ENCODE measurements around the gene EIF4G3.
"Not testable (repeated sequence)": the region's sequence is repeated elsewhere in the genome, so short reads cannot be mapped to it uniquely, and the experiment has no call there.

The EIF4G3 gene

DNA sequence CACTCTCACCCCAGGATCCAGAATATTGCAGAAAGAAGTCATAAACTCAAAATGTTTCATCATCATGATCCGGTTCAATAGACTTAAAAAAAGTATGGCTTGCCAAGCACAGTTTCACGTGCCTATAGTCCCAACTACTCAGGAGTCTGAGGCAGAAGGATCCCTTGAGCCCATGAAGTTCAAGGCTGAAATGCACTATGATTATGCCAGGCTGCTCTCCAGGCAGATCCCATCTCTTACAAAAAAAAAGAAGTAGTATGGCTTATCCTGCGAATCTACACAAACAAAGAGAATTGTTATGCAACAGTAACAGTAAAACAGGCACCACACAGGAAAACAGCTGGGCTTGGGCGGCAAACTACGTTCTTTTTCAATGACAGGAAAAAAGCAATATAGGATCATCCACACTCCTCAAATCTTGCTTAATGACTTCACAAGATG is 76.2 kb downstream of the EIF4G3 start:
- no peak for DNase-seq (ENCODE audit: low spot score)

DNA sequence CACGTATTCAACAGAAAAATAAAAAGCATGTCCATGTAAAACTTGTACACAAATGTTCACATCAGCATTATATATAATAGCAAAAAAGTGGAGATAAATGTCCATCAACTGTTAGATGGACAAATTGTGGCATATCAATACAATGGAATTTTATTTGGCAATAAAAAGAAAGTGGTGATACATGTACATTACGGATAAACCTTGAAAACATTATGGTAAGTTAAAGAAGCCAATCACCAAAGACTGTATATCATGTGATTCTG is 76.9 kb downstream of the EIF4G3 start:
- no peak for DNase-seq (ENCODE audit: low spot score)

DNA sequence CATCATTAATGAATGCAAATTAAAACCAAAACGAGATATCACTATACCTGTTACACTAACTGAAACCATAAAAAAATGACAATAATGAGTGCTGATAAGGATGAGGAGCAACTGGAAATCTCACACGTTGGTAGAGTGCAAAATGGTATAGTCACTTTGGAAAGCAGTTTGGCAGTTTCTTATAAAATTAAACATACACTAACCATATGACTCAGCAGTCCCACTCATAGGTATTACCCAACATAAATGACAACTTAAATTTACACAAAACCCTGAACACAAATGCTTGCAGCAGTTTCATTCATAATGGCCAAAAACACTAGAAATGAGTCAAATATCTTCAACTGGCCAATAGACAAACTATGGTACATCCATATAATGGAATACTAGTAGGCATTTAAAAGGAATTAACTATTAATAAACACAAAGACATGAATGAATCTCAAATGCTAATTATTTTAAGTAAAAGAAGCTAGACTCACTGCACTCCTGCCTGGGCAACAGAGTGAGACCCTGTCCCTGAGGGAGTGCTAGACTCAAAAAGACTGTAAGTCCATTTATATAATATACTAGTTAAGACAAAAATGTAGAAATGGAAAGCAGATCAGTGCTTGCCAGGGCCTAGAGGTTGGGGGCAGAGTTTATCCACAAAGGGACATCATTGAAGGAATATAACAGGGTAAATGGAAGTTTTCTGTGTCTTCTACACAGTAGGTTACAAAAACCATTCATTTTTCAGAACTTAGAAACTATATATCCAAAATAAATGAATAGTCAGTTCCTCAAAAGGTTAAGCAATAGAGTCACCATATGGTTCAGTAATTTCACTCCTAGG is 77.4 kb downstream of the EIF4G3 start:
- DNase-seq (ENCODE audit: low spot score), result no peak

DNA sequence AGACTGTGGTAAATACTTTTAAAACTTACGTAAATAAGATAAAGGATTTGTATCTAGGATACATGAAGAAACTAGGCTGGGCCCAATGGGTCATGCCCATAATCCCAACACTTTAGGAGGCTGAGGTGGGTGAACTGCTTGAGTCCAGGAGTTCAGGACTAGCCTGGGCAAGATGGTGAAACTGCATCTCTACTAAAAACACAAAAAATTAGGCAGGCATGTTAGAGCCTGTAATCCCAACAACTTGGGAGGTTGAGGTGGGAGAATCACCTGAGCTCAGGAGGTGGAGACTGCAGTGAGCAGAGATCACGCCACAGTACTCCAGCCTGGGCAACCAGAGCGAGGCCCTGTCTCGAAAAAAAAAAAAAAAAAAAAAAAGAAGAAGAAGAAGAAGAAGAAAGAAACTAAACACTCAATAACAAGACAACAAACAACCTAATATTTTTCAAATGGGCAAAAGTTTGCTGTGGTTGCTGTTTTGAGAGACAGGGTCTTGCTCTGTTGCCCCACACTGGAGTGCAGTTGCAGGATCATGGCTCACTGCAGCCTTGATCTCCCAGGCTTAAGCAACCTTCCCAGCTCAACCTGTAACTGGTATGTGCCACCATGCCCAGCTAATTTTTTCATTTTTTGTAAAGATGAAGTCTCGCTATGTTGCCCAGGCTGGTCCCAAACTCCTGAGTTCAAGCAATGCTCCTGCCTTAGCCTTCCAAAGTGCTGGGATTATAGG is 78.3 kb downstream of the EIF4G3 start:
- no peak for DNase-seq (ENCODE audit: low spot score)

DNA sequence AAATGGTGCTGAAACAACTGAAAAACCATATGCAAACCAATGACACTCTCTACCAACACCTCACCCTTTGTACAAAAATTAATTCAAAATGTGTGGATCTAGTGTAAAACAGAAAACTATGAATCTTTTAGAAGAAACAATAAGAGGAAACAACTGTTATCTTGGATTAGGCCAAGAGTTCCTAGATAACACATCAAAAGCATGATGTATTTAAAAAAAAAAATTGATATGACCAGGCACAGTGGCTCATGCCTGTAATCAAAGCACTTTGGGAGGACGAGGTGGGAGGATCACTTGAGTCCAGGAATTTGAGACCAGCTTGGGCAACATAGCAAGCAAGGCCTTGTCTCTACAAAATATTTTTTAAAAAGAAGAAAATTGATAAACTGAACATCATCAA is 79.0 kb downstream of the EIF4G3 start:
- DNase-seq (ENCODE audit: low spot score), result no peak

DNA sequence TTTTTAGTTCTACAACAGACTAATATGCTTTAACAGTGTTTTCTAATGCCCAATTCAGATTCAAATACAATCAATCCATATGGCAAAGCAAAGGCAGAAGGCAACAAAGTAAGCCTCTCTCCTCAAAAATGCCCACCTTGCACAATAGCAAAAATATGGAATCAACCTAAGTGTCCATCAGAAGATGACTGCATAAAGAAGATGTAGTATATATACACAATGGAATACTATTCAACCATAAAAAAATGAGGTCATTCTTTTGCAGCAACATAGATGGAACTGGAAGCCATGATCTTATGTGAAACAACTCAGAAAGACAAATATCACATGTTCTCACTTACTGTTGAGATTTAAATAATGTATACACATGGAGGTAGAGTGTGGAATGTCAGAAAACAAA is 80.7 kb downstream of the EIF4G3 start:
- no peak for DNase-seq (ENCODE audit: low spot score)

GRCh38 chr1:21094282-21094681 is 82.4 kb downstream of the EIF4G3 start:
- DNase-seq (ENCODE audit: low spot score), result not testable (repeated sequence)

- DNase-seq (ENCODE audit: low spot score), result not testable (repeated sequence)
These were observed 83.3 kb downstream of the EIF4G3 start for GRCh38 chr1:21093271-21093958.

DNA sequence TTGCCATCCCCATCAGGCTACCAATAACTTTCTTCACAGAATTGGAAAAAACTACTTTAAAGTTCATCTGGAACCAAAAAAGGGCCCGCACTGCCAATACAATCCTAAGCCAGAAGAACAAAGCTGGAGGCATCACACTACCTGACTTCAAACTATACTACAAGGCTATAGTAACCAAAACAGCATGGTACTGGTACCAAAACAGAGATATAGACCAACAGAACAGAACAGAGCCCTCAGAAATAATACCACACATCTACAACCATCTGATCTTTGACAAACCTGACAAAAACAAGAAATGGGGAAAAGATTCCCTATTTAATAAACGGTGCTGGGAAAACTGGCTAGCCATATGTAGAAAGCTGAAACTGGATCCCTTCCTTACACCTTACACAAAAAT is 84.2 kb downstream of the EIF4G3 start:
- not testable (repeated sequence) for DNase-seq (ENCODE audit: low spot score)

- peak; percentile 85 for DNase-seq (ENCODE audit: low spot score)
These were observed 85.5 kb downstream of the EIF4G3 start for GRCh38 chr1:21091053-21091690.

- DNase-seq (ENCODE audit: low spot score), result no peak
These were observed 86.2 kb downstream of the EIF4G3 start for GRCh38 chr1:21090463-21090862.

DNA sequence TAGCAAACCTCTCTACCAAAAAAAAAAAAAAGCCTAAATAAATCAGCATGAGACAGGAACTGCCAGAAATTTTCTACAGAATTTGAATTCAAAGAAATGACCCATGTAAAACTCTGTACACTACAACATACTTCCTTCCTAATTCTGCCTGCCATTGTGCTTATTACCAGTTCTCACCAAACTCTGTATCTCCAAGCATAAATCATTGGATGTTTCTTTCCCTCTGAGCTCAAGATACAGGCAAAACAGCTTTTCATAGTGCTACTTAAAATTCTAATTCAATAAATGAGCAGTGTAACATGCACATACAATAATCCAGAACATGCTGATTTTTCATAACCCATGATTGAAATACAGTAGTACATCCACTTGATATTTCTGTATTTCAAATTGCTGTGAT is 87.0 kb downstream of the EIF4G3 start:
- DNase-seq (ENCODE audit: low spot score), result no peak

- no peak for DNase-seq (ENCODE audit: low spot score)
These were observed 87.4 kb downstream of the EIF4G3 start for GRCh38 chr1:21089299-21089698.

DNA sequence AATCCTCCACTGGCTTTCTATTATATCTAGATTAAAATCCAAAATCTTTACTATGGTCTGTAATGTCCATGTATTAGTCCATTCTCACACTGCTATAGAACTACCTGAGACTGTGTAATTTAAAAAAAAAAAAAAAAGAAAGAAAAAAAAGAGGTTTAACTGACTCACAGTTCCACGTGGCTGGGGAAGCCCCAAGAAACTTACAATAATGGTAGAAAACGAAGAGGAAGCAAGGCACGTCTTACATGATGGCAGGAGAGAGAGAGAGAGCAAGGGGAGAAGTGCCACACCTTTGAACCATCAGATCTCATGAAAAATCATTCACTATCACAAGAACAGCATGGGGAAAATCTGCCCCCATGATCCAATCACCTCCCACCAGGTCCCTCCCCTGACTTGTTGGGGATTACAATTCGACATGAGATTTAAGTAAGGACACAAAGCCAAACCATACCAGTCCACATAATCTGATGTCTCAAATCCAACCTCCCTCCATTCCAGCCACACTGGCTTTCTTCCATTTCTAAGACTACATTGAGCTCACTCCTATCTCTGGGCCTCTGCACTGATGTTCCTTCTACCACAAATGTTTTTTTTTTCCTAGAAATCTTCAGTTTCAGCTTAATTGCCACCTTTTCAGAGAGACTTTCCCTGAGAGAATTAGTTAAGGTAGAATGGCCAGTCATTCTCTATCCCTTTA is 92.4 kb downstream of the EIF4G3 start:
- no peak for DNase-seq (ENCODE audit: low spot score)

- DNase-seq (ENCODE audit: low spot score), result no peak
These were observed 94.6 kb downstream of the EIF4G3 start for GRCh38 chr1:21082073-21082472.

DNA sequence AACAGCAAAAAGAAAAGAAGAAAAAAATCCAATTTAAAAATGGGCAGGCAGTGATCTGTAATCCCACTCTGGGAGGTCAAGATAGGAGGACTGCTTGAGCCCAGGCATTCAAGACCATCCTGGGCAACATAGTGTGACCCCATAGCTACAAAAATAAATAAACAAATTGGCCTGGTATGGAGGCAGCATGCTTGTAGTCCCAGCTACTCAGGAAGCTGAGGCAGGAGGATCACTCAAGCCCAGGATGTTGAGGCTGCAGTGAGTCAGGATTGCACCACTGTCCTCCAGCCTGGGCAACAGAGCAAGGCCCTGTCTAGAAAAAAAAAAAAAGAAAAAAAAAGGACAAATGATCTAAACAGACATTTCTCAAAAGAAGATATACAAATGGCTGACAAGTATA is 99.6 kb downstream of the EIF4G3 start:
- DNase-seq (ENCODE audit: low spot score), result peak; percentile 66

- DNase-seq (ENCODE audit: low spot score), result no peak
These were observed 104.0 kb downstream of the EIF4G3 start for GRCh38 chr1:21072721-21073120.

DNA sequence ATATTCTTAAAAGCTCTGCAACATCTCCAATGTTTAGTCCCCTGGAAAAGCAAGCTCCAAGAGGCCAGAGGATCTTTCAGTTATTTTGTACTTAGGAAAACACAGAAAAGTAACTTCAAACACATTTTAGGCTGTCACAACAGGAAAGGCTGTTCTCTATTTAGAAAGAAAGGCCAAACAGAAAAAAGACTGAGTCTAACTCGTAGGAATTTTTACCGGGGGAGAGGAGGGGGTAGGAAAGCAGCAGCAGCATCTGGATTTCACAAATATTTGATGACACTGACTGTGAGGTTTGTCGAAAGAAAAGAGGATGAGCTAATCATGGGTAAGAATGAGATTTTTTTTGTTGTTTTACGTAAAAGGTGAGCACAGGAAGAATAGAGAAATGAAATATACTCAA is 107.1 kb downstream of the EIF4G3 start:
- no peak for DNase-seq (ENCODE audit: low spot score)

DNA sequence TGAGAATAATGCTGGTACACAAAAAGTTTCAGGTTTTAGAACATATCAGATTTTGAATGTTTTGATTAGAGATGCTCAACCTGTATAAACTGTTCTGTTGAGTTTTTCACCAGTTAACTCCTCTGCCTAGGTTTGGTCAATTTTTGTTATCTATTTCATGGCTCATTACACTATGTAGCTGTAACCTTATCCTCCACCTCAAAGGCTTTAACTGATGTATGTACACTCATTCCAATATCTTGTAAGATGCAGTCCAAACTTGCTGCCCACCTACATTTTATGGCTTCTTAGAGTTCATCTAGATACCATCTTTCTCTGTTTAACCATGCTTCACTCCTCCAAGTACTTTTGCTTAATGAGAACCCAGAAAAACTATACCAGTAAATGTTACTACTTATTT is 107.8 kb downstream of the EIF4G3 start:
- no peak for DNase-seq (ENCODE audit: low spot score)

DNA sequence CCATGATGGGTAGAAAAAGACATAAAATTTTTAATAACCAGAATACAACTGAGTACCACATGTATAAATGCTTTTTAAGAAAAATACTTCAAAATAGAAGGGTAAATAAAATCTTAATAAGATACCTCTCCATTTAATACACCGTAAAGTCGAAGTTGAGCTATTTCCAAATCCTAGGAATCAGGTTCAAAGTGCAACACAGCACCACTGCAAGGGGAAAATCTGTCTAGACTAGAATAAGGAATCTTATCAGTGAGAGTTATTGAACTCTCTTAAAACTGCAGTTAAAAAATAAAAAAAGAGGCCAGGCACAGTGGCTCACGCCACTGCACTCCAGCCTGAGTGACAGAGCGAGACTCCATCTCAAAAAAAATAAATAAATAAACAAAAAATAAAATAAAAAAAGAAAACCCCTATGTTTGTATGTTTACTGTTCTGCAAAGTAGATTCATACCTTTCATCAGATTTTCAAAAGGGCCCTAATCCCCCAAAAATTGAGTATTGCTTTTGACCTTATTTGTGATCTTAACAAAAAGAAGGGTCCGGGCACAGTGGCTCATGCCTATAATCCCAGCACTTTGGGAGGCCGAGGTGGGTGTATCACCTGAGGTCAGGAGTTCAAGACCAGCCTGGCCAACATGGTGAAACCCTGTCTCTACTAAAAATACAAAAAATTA is 109.0 kb downstream of the EIF4G3 start:
- no peak for DNase-seq (ENCODE audit: low spot score)

GRCh38 chr1:21066356-21067012 is 110.2 kb downstream of the EIF4G3 start:
- no peak for DNase-seq (ENCODE audit: low spot score)

All from kidney tubule cell (primary cell).